ENCODE data around the gene DNAH17.

DNA sequence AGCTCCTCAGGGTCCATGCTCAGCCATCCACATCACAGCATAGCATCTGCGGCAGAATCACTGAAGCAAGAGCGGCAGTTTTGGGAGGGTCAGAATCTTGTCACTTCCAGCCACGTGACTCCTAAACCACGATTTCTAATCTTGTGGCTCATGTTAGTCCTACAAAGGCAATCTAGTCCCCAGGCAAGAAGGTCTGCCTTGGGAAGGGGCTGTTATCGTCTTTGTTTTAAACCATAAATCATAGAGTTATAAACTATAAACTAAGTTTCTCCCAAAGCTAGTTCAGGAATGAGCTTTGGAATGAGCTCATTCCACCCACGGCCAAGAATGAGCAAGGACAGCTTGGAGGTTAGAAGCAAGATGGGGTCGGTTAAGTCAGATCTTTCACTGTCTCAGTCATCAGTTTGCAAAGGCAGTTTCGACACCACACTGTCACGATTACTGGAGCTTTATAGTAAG, 20.8 kb upstream of the DNAH17 start:
- TF ChIP-seq, protein P1, sequence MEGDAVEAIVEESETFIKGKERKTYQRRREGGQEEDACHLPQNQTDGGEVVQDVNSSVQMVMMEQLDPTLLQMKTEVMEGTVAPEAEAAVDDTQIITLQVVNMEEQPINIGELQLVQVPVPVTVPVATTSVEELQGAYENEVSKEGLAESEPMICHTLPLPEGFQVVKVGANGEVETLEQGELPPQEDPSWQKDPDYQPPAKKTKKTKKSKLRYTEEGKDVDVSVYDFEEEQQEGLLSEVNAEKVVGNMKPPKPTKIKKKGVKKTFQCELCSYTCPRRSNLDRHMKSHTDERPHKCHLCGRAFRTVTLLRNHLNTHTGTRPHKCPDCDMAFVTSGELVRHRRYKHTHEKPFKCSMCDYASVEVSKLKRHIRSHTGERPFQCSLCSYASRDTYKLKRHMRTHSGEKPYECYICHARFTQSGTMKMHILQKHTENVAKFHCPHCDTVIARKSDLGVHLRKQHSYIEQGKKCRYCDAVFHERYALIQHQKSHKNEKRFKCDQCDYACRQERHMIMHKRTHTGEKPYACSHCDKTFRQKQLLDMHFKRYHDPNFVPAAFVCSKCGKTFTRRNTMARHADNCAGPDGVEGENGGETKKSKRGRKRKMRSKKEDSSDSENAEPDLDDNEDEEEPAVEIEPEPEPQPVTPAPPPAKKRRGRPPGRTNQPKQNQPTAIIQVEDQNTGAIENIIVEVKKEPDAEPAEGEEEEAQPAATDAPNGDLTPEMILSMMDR (IDR thresholded peaks at IDR 0.05), result no peak
- no peak for TF ChIP-seq POLR2A (IDR thresholded peaks at IDR 0.05)
